Body of pancreas (tissue), 4 donors: ENCODE data around the gene KCND3.

ENCODE experiments used
- POLR2A ChIP-seq, 3 donors: fragments of 450-650 bp; IDR thresholded peaks; one replicate each; pipeline ENCODE4 v1.6.1; 2016; ENCODE audit warnings: antibody characterized with exemption in 3 of 3, mild to moderate bottlenecking in 2 of 3
- TF ChIP-seq, protein P1 (sequence below), 7 experiments: fragments of 450-650 bp in 4 of 7; fragments of 200-600 bp in 3 of 7; sonication (generic) in 3 of 7; IDR thresholded peaks; one replicate each; pipeline ENCODE4 v1.5.1; 2016 to 2019; ENCODE audit warnings: antibody characterized with exemption in 7 of 7

DNA sequence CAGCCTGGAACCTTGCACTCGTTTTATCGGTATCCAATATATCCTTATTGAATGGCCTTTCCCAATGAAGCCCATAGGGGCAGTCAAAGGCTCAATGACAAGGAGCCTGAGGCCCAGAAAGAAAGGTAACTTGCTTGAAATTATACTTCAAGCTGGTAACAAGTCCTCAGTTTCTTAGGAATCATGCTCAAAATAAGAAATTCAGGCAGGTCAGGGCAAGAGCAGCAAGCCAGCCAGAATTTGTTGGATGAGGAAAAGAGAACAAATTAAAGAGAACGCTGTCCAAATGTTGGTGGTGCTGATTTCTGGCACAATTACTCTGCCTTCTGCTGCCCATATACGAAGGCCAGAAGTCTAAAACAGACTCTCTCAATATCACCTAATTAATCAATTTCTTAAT is 156.1 kb downstream of the KCND3 start:
- TF ChIP-seq, protein P1, sequence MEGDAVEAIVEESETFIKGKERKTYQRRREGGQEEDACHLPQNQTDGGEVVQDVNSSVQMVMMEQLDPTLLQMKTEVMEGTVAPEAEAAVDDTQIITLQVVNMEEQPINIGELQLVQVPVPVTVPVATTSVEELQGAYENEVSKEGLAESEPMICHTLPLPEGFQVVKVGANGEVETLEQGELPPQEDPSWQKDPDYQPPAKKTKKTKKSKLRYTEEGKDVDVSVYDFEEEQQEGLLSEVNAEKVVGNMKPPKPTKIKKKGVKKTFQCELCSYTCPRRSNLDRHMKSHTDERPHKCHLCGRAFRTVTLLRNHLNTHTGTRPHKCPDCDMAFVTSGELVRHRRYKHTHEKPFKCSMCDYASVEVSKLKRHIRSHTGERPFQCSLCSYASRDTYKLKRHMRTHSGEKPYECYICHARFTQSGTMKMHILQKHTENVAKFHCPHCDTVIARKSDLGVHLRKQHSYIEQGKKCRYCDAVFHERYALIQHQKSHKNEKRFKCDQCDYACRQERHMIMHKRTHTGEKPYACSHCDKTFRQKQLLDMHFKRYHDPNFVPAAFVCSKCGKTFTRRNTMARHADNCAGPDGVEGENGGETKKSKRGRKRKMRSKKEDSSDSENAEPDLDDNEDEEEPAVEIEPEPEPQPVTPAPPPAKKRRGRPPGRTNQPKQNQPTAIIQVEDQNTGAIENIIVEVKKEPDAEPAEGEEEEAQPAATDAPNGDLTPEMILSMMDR (IDR thresholded peaks at IDR 0.05), result no peak
- no peak for TF ChIP-seq POLR2A (IDR thresholded peaks at IDR 0.05)
